RWPE2 (cell line): Measurements from ENCODE around the gene LIN28A.

Experiments used
- ATAC-seq: fragments of 200-7000 bp; cut with Tn5 transposase; 3 replicates; pipeline ENCODE4 v1.9.1; 2021; ENCODE audit warnings: low read depth
- DNase-seq: peaks from one replicate; pipeline ENCODE4 v3.0.0-alpha.2; 2020; ENCODE audit warnings: low spot score
- H3K27ac ChIP-seq: fragments of 450-650 bp; 2 replicates; pipeline ENCODE4 v1.5.1; 2017; ENCODE audit warnings: mild to moderate bottlenecking; ENCODE audit not compliant: poor library complexity, severe bottlenecking
- H3K27me3 ChIP-seq: fragments of 250-450 bp; sonication (Bioruptor Pico); 2 replicates; pipeline ENCODE4 v1.5.1; 2021; ENCODE audit warnings: mild to moderate bottlenecking, moderate library complexity; ENCODE audit not compliant: insufficient read depth, poor library complexity, severe bottlenecking
- H3K36me3 ChIP-seq: fragments of 250-450 bp; sonication (Bioruptor Pico); 2 replicates; pipeline ENCODE4 v1.5.1; 2020; ENCODE audit warnings: low read depth, mild to moderate bottlenecking, moderate library complexity
- H3K4me1 ChIP-seq: fragments of 250-450 bp; sonication (Bioruptor Pico); 2 replicates; pipeline ENCODE4 v1.5.1; 2021; ENCODE audit warnings: mild to moderate bottlenecking, moderate library complexity; ENCODE audit not compliant: insufficient read depth, poor library complexity, severe bottlenecking
- H3K4me3 ChIP-seq: fragments of 250-450 bp; sonication (Bioruptor Pico); 2 replicates; pipeline ENCODE4 v1.5.1; 2021; ENCODE audit warnings: mild to moderate bottlenecking, moderate library complexity; ENCODE audit not compliant: severe bottlenecking
- H3K9me3 ChIP-seq: fragments of 250-450 bp; sonication (Bioruptor Pico); 2 replicates; pipeline ENCODE4 v1.5.1; 2021; ENCODE audit warnings: mild to moderate bottlenecking, moderate library complexity; ENCODE audit not compliant: severe bottlenecking
- TF ChIP-seq, protein P1 (sequence below): fragments of 450-650 bp; IDR thresholded peaks from one replicate; pipeline ENCODE4 v1.5.1; 2017; ENCODE audit warnings: mild to moderate bottlenecking, moderate library complexity; ENCODE audit not compliant: poor library complexity, severe bottlenecking

The LIN28A gene

DNA sequence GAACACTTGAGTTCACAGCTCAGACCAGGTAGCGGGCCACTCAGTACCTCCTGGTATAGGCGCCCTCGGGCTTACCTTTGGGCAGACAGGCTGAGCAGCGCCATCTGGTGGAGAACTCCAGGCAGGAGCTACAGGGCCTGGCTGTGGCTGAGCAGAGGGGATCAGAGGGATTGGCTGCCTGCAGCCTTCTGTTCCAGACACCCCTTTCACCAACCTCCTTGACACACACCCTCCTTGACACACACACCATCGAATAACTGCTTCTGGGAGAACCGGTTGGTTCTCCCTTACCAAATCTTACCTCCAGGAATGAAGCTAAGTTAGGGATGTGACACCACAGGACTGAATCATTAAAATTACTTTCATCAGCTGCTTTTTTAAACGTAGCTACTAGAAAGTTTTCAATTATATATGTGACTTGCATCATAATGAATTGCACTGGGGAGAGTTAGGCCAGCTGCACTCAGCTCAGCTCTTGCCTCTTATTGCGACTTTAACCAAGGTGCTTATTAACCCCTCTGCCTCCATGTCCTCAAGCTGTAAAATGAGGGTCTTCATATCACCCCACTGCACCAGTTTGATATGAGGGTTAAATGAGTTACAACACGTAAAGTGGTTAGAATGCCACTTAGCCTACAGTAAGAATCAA lies 6.6 kb downstream of the LIN28A start:
- TF ChIP-seq, protein P1, sequence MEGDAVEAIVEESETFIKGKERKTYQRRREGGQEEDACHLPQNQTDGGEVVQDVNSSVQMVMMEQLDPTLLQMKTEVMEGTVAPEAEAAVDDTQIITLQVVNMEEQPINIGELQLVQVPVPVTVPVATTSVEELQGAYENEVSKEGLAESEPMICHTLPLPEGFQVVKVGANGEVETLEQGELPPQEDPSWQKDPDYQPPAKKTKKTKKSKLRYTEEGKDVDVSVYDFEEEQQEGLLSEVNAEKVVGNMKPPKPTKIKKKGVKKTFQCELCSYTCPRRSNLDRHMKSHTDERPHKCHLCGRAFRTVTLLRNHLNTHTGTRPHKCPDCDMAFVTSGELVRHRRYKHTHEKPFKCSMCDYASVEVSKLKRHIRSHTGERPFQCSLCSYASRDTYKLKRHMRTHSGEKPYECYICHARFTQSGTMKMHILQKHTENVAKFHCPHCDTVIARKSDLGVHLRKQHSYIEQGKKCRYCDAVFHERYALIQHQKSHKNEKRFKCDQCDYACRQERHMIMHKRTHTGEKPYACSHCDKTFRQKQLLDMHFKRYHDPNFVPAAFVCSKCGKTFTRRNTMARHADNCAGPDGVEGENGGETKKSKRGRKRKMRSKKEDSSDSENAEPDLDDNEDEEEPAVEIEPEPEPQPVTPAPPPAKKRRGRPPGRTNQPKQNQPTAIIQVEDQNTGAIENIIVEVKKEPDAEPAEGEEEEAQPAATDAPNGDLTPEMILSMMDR: peak; percentile 86
- ATAC-seq (peak; percentile 97), DNase-seq (peak; percentile 77)
- H3K4me3 ChIP-seq: no peak overlapping the region
- no peaks in the 10 kb centered on the region for H3K9me3 ChIP-seq
- H3K27me3 ChIP-seq: peaks cover 26% of the 10 kb centered on the region
- H3K4me1 ChIP-seq: no peaks in the 10 kb centered on the region
- no peak overlapping the region for H3K27ac ChIP-seq
- H3K36me3 ChIP-seq: no peaks in the 10 kb centered on the region

DNA sequence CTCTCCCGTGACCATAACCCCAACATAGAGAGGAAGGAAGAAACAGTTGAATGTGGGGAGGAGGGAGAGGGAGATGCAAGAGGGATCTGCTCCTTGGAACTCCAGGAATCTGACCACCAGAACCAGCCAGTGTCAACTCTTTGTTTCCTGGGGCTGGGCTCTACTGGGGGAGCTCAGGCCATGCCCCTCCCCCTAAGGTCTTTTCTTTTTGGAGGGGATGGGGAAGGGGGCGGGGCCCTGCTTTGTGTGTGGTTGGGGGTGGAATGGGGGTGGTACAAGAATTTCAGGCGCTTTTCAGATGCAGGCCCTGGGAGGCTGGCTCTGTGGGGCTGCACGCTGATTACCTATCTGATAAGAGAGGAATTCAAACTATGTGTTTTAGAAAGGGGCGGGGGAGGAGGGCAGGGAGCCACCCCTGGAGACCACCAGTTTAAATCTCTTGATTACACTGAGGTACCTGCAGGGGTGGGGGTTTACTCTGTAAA lies 8.3 kb downstream of the LIN28A start:
- DNase-seq (no peak), ATAC-seq (no peak)
- no peaks in the 10 kb centered on the region for H3K4me1 ChIP-seq
- H3K36me3 ChIP-seq: no peaks in the 10 kb centered on the region
- H3K4me3 ChIP-seq: no peak overlapping the region
- peaks cover 11% of the 10 kb centered on the region for H3K27me3 ChIP-seq
- no peak overlapping the region for H3K27ac ChIP-seq
- TF ChIP-seq, protein P1: no peak
- no peaks in the 10 kb centered on the region for H3K9me3 ChIP-seq

DNA sequence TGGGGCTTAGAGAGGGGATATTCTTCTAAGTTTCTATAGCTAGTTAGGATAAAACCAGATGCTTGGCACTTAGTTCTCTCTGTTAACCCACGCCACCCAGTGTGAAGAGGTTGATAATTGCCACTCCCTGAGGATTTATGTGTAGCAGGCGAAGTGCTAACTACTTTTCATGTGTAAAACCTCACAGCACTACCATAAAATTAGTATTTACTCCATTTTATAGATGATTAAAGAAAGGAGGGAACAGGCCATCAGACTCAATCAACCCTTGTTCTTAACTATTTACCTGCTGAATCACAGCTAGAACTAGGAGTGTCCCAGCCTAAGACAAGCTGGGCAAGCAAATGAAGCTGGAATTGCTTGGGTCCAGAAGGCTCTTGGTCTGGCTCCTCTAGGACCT lies 8.9 kb downstream of the LIN28A start:
- no peak for ATAC-seq
- Histone ChIP-seq H3K9me3 (no peaks in the 10 kb centered on the region), H3K27ac (no peak overlapping the region), H3K4me3 (no peak overlapping the region), H3K27me3 (peaks cover 5% of the 10 kb centered on the region), H3K4me1 (no peaks in the 10 kb centered on the region), H3K36me3 (no peaks in the 10 kb centered on the region)
- TF ChIP-seq, protein P1: no peak
- no peak for DNase-seq

DNA sequence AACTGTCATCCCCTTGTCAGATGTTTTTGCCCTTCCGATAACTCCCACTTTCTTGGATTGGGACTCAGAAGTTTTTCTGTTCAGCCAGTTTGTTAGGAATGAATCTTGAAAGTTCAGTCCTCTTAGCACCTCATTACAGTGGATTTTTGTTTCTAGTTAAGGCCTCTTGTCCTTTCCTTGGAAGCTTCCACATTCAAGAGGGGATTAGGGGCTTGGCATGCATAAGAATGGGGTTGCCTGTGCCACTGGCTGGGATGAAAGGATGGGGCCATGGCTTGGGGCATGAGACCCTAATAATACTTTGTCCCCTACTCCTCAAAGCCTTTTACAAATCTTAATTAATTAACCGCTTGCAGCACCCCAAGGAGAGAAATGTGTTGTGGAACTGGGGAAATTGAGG lies 19.1 kb downstream of the LIN28A start:
- TF ChIP-seq, protein P1: no peak
- no peaks in the 10 kb centered on the region for H3K9me3 ChIP-seq
- H3K4me1 ChIP-seq: peaks cover 5% of the 10 kb centered on the region
- no peak overlapping the region for H3K4me3 ChIP-seq
- no peaks in the 10 kb centered on the region for H3K27me3 ChIP-seq
- ATAC-seq (no peak), DNase-seq (no peak)
- H3K27ac ChIP-seq: no peak overlapping the region
- H3K36me3 ChIP-seq: peaks cover 12% of the 10 kb centered on the region

DNA sequence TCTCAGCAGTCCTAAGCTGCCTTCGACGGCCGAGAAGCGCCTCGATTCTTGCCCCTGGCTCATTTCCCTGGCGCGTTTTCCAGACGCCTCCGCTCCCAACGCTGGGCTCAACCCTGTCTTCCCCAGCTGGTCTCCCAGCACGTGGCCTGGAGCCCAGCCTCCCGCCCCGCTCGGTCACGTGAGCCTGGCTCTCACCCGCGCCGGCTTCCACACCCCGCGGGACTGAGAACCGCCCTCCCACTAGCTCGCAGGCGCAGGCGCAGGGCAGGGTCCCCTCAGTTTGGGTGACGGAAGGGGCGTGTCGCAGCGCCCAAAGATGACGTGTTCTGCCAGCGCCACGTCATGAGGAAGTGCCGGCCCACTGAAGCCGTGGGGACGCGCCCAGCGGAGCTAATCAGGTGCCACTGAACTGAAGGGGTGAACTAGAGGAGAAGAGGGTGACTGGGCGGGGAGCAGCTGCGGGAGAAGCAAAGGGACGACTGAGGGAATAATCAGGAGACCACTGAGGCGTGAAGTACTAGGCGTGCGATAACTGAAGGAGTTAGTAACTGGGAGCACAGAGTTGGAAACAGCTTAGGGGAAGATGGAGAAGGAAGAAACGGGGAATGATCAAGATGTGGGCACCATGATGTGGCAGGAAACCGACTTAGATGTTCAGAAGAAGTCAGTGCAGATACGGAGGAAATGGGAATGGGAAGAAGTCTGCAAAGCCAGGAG lies 21.5 kb downstream of the LIN28A start, which contains the start of gene DHDDS:
TSS of gene DHDDS (plus strand) at position 343 of the 717 bp plus-strand sequence. CDS start 625 bp downstream, outside the sequence.
- TF ChIP-seq, protein P1: no peak
- Histone ChIP-seq H3K9me3 (no peaks in the 10 kb centered on the region), H3K4me1 (peaks cover 5% of the 10 kb centered on the region), H3K4me3 (peak within 1 kb of the TSS; percentile 46), H3K27me3 (no peaks in the 10 kb centered on the region), H3K27ac (peak within 1 kb of the TSS; percentile 30), H3K36me3 (peaks cover 28% of the 10 kb centered on the region)
- DNase-seq: peak; percentile 96
- peak; percentile 92 for ATAC-seq
